PC-3 (cell line): Measurements from ENCODE around the gene CPS1.

Experiments
- EZH2phosphoT487 ChIP-seq: fragments of 300-600 bp; sonication (generic); IDR thresholded peaks from 2 replicates; pipeline ENCODE4 v1.6.1; 2018; ENCODE audit warnings: mild to moderate bottlenecking, antibody characterized with exemption, low read length, borderline replicate concordance
- TF ChIP-seq, protein P1 (sequence below): fragments of 300-600 bp; sonication (generic); conservative IDR thresholded peaks from 2 replicates; pipeline ENCODE4 v1.5.1; 2017; ENCODE audit warnings: antibody characterized with exemption, low read depth, mild to moderate bottlenecking, low read length

GRCh38 chr2:210611466-210611865 lies 55.1 kb downstream of the CPS1 start:
- TF ChIP-seq, protein P1, sequence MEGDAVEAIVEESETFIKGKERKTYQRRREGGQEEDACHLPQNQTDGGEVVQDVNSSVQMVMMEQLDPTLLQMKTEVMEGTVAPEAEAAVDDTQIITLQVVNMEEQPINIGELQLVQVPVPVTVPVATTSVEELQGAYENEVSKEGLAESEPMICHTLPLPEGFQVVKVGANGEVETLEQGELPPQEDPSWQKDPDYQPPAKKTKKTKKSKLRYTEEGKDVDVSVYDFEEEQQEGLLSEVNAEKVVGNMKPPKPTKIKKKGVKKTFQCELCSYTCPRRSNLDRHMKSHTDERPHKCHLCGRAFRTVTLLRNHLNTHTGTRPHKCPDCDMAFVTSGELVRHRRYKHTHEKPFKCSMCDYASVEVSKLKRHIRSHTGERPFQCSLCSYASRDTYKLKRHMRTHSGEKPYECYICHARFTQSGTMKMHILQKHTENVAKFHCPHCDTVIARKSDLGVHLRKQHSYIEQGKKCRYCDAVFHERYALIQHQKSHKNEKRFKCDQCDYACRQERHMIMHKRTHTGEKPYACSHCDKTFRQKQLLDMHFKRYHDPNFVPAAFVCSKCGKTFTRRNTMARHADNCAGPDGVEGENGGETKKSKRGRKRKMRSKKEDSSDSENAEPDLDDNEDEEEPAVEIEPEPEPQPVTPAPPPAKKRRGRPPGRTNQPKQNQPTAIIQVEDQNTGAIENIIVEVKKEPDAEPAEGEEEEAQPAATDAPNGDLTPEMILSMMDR, result no peak
- TF ChIP-seq EZH2phosphoT487, result no peak
